C4-2B (cell line): ENCODE data around the gene ZC3H12C.

Source experiments
- H3K27ac ChIP-seq: fragments of 450-650 bp; 2 replicates; pipeline ENCODE4 v1.5.1; 2017
- CTCF ChIP-seq: fragments of 450-650 bp; conservative IDR thresholded peaks from 2 replicates; pipeline ENCODE4 v1.5.1; 2017; ENCODE audit warnings: mild to moderate bottlenecking
- ZFX ChIP-seq: fragments of 450-650 bp; IDR thresholded peaks from 2 replicates; pipeline ENCODE4 v1.6.1; 2017

The ZC3H12C gene

DNA sequence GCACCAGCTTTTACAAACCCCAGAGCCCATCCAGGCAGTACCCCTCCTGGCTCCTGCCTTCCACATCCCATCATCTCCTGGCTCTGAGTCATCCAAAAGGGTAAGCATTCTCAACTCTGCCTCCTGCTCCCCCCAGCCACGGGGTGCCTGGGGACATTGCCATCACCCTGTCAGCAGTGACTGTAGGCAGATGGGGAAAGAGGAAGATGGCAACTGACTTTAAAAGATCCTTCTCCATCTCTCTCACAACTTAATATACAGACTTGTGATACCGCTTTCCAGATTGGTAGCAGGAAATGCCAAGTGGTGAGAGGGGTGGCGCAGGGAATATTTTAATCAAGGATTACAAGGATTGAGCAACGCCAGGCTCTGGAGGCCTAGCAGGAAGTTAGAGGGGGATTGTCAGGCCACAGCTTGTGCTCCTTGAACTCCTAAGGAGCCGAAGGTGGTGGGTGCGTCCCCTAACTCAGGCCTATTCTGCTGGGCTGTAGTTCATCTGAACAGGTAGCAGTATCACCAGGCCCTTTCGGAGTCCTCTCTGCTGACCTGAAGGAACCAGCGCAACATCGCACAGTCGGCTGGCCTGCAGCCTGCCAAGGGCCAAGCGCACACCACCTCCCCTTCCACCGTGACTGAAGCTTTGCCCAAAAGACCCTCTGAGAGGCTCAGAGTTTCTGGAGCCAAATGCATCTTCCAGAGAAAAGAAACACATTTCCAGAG is 83.3 kb downstream of the ZC3H12C start:
- no peak for TF ChIP-seq ZFX
- no peak for TF ChIP-seq CTCF
- no peak overlapping the region for H3K27ac ChIP-seq

- TF ChIP-seq CTCF (no peak), ZFX (no peak)
- no peak overlapping the region for H3K27ac ChIP-seq
Measured at GRCh38 chr11:110177086-110177456, 83.9 kb downstream of the ZC3H12C start.

GRCh38 chr11:110179064-110179463 is 85.9 kb downstream of the ZC3H12C start:
- no peak overlapping the region for H3K27ac ChIP-seq
- TF ChIP-seq CTCF = no peak
- no peak for TF ChIP-seq ZFX

GRCh38 chr11:110182886-110183285 is 89.7 kb downstream of the ZC3H12C start:
- H3K27ac ChIP-seq = no peak overlapping the region
- TF ChIP-seq CTCF = no peak
- TF ChIP-seq ZFX = no peak

DNA sequence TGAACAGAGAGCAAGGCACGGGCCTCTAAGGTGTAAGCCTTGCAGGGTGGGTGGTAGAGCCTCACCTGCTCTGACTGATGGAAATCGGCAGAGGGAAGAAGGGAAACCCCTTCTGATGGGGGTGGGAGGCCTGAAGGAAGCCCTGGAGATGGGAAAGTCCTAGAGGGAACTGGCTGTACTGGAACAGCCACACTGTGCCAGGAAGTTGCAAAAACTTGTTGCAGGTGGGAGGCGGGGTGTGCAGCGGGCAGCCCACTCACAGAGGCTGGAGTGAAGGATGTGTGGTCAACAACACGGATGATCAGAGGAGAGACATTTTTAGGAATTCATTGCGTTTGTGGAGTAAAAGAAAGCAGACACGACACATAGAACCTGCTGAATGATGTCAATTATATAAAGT is 91.3 kb downstream of the ZC3H12C start:
- TF ChIP-seq ZFX (no peak), CTCF (no peak)
- no peak overlapping the region for H3K27ac ChIP-seq

- H3K27ac ChIP-seq = no peak overlapping the region
- TF ChIP-seq ZFX (no peak), CTCF (no peak)
Measured at GRCh38 chr11:110185121-110185591, 92.0 kb downstream of the ZC3H12C start.

DNA sequence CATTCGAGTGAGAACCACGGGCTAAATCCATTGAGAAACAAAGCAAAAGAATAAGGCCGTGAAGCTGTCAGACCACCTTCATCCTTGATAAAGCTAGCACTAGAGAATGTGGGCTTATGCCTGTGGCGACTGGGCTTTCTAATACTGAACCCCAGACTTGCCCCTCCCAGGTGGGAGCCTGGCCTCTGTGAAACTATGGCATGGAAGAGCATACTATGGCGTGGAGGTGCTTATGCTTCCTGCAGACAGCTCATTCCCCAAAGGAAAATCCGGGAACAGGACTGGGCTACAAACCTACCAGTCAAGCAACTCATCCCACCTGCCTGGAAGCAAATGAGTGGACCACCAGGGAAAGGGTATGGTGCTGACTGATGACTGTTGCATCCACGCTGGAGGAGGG is 92.4 kb downstream of the ZC3H12C start:
- TF ChIP-seq ZFX (no peak), CTCF (no peak)
- H3K27ac ChIP-seq = no peak overlapping the region
